Bronchial smooth muscle cell (primary cell): ENCODE data around the gene PDAP1. TPM values are rescaled to one million over a fixed set of nuclear protein-coding genes. Genes with fewer than 3 reads are reported as not detected.

ENCODE experiments used
- total RNA-seq: library from RNA; depleted of rRNA; stranded (reverse); fragments of >200 nt; gene quantifications from 2 replicates; pipeline ENCODE4 v1.2.1, GENCODE V29; 2014

The PDAP1 gene
- total RNA-seq: 29.8 and 31.1 TPM in 2 replicates

GRCh38 chr7:99408379-99409191 is at the start of gene PDAP1, which contains the start of gene BUD31:
Gene PDAP1, minus strand, starts transcription at chr7:99408597. Its CDS starts 49 bp downstream, at chr7:99408548.
Gene BUD31, plus strand, starts transcription at chr7:99408969. Its CDS starts 2,124 bp downstream, at chr7:99411093.

DNA sequence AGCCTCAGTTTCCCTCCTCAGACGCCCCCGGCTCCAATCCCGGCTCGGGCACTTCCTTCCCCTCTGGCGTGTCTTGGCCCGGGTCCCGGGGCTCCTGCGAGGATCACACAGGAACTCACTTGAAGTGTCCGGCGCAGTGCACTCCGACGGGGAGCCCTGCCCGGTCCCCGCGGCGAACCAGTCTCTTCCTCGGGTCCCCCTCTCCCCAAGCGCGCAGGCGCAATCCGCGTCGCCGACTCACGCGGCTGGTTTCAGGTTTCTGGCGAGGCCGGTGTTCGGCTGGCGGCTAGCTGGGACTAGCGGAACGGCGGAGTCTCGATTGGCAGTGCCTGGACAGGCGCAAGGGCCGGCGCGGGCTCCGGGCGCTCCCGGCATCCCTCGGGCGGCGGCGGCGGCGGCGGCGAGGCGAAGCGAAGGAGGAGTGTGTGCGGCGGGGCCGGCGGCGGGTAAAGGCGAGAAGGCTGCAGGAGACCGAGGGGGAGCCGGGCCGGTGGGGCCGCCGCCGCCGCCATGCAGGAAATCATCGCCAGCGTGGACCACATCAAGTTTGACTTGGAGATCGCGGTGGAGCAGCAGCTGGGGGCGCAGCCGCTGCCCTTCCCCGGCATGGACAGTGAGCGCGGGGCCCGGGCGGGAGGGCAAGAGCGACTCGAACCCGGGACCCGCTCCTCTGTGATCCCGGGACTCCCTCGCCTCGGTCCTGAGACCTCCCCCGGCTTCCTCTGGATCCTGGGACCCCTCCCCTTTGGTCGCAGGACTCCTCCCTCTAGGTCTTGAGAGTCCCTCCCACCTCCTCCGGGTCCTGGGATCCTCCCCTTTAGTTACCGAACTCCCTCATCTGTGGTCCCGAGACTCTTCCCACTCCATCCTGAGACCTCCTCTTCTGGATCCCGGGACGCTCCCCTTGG is 30.4 kb upstream of the PDAP1 start, which contains the start of the genes CPSF4 and PTCD1:
Gene CPSF4 (plus strand): TSS at position 371 of the 908 bp plus-strand sequence. CDS start 140 bp downstream, at position 511.
Gene PTCD1 (minus strand): TSS at position 226 of the 908 bp plus-strand sequence. CDS start 3,556 bp downstream, outside the sequence.

DNA sequence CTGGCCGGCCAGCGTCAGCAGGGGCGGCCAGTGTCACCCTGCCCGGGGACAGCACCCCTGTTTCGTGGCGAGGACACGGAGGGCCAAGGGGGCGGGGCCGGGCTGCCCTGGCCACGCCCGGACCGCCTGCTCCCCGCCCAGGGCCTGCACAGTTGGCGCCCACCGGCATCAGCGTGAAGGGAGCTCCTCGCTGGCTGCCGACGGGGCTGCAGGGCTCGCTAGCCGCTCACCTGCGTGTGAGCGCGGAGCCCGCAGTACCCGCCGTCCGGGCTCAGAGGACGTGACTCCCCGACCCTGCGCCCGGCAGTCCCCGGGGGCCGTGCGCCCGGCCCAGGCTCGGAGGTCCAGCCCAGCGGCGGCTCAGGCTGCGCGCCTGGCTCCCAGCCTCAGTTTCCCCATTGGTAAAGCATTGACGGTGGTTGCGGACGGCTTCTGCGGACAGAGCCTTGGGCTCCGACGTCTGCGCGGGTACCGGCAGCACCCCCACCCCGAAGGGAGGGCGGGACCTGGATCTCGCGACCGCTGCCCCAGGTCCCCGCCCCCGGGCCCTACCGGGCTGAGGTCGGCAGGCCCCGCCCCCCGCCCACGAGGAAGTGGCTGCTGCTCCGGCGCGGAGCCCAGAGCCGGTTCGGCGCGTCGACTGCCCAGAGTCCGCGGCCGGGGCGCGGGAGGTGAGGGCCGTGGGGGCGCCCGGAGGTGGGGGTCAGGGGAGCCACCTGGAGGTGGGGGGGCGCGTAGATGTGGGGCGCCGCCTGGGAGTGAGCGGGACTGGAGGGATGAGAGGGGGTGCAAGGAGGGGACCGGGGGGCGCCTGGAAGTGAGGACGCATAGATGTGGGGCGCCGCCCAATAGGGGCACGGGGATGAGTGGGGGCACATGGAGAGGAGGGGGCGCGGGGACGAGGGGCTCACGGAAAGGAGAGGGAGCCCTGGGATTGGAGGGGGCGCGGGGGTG is 34.0 kb downstream of the PDAP1 start, which contains the start of gene ARPC1B:
Gene ARPC1B (plus strand): TSS at position 620 of the 954 bp plus-strand sequence. CDS start 10,985 bp downstream, outside the sequence.

Other genes starting within 250 kb of the PDAP1 start
- not detected in 2 replicates for gene KPNA7, start 200.5 kb downstream of the PDAP1 start, total RNA-seq
- not detected in 2 replicates for gene MYH16, start 135.8 kb downstream of the PDAP1 start, total RNA-seq
- 265 and 297 TPM in 2 replicates for gene ARPC1A, start 82.7 kb downstream of the PDAP1 start, total RNA-seq
- gene ARPC1B, start 33.9 kb downstream of the PDAP1 start, total RNA-seq: 603 and 610 TPM in 2 replicates
- gene BUD31, start 372 bp upstream of the PDAP1 start, total RNA-seq: 104 and 151 TPM in 2 replicates
- gene PTCD1, start 30.2 kb upstream of the PDAP1 start, total RNA-seq: 6.3 and 6.6 TPM in 2 replicates
- gene CPSF4, start 30.3 kb upstream of the PDAP1 start, total RNA-seq: 26.5 and 27.6 TPM in 2 replicates
- 201 and 565 TPM in 2 replicates for gene ATP5MF, start 57.6 kb upstream of the PDAP1 start, total RNA-seq
- gene ZNF789, start 64.3 kb upstream of the PDAP1 start, total RNA-seq: 4.7 and 5.4 TPM in 2 replicates
- gene ZNF394, start 91.7 kb upstream of the PDAP1 start, total RNA-seq: 19.7 and 21.1 TPM in 2 replicates
- gene ZKSCAN5, start 96.1 kb upstream of the PDAP1 start, total RNA-seq: 8.7 and 10.7 TPM in 2 replicates
- gene FAM200A, start 143.5 kb upstream of the PDAP1 start, total RNA-seq: 8.0 and 8.4 TPM in 2 replicates
- gene ZNF655, start 150.0 kb upstream of the PDAP1 start, total RNA-seq: 38.6 and 43.2 TPM in 2 replicates
- 1.3 and 1.5 TPM in 2 replicates for gene TMEM225B, start 189.7 kb upstream of the PDAP1 start, total RNA-seq
- 9.1 and 11.0 TPM in 2 replicates for gene ZSCAN25, start 208.3 kb upstream of the PDAP1 start, total RNA-seq